Measurements from ENCODE around the gene SLC37A2.

- no peak for TF ChIP-seq CTCF (IDR thresholded peaks at IDR 0.05)
- TF ChIP-seq POLR2A (IDR thresholded peaks at IDR 0.05), result no peak
- TF ChIP-seq EP300 (IDR thresholded peaks at IDR 0.05), result no peak
Measured at GRCh38 chr11:125123194-125123946, 60.3 kb downstream of the SLC37A2 start.
